Endothelial cell of umbilical vein (primary cell): ENCODE results near the gene SLC46A3. TPM values are rescaled to one million over a fixed set of nuclear protein-coding genes. Genes with fewer than 3 reads are reported as not detected.

ENCODE experiments used
- BruUV-seq: library from RNA; stranded (reverse); fragments of 400-500 nt; replicated peaks from 2 replicates; lab custom pipeline; 2021; lab: Mats Ljungman, UMichigan
- CTCF ChIA-PET: fragments of 300-600, 350-600 bp; sonication (Branson Sonifier 250); formaldehyde crosslinking; loops from one replicate; lab custom pipeline; 2021; ENCODE audit warnings: antibody characterized with exemption, inconsistent platforms; lab: Charles Lee
- POLR2A ChIA-PET: fragments of 300-600, 350-600 bp; sonication (Branson Sonifier 250); formaldehyde crosslinking; loops from one replicate; lab custom pipeline; 2021; ENCODE audit warnings: antibody characterized with exemption, inconsistent platforms; lab: Charles Lee
- DNase-seq: peaks from one replicate; pipeline ENCODE4 v3.0.0-alpha.2; 2011; ENCODE audit warnings: low read depth, low spot score
- FAIRE-seq: peaks from 2 replicates; lab custom pipeline; 2011; peaks lifted over from hg19 to GRCh38; lab: Jason Lieb, UNC
- H2AFZ ChIP-seq: 2 replicates; pipeline ENCODE4 v1.6.0; 2012; ENCODE audit warnings: low read depth, low read length, control low read depth, inconsistent platforms
- H3K27ac ChIP-seq: 2 replicates; pipeline ENCODE4 v1.5.1; 2011; ENCODE audit warnings: low read depth, mild to moderate bottlenecking, control low read depth, low read length, moderate library complexity; ENCODE audit not compliant: insufficient read depth
- H3K27me3 ChIP-seq, 2 experiments: 2 replicates each; pipeline versions ENCODE4 v1.6.0 to v1.6.1; 2011; ENCODE audit warnings: low read length in 2 of 2, mixed read lengths in 1 of 2; ENCODE audit not compliant: control insufficient read depth in 2 of 2, insufficient read depth in 2 of 2
- H3K36me3 ChIP-seq, 2 experiments: 2 replicates in 1 of 2; 3 replicates in 1 of 2; pipeline ENCODE4 v1.5.1; 2011; ENCODE audit warnings: low read length in 2 of 2, mild to moderate bottlenecking in 1 of 2, moderate library complexity in 1 of 2; ENCODE audit not compliant: control insufficient read depth in 2 of 2, insufficient read depth in 2 of 2; ENCODE audit errors: extremely low read depth in 1 of 2
- H3K4me1 ChIP-seq: 3 replicates; pipeline ENCODE4 v1.5.1; 2011; ENCODE audit warnings: mild to moderate bottlenecking, low read length; ENCODE audit not compliant: control insufficient read depth, insufficient read depth; ENCODE audit errors: extremely low read depth
- H3K4me2 ChIP-seq: 2 replicates; pipeline ENCODE4 v1.6.1; 2011; ENCODE audit warnings: low read length, control low read depth, mixed read lengths; ENCODE audit not compliant: insufficient read depth
- H3K4me3 ChIP-seq, 3 experiments: fragments of 200-600 bp in 1 of 3; sonication (generic), shearing (Covaris generic) in 1 of 3; replicated peaks in 1 of 3; 2 replicates each; pipeline ENCODE4 v1.5.1; 2011 to 2016; ENCODE audit warnings: control low read depth in 3 of 3, low read length in 3 of 3, mild to moderate bottlenecking in 2 of 3, inconsistent platforms in 1 of 3, low read depth in 1 of 3, moderate library complexity in 1 of 3; ENCODE audit not compliant: insufficient read depth in 1 of 3
- H3K79me2 ChIP-seq: 2 replicates; pipeline ENCODE4 v1.6.0; 2012; ENCODE audit warnings: low read length, inconsistent platforms; ENCODE audit not compliant: control insufficient read depth, insufficient read depth
- H3K9ac ChIP-seq: replicated peaks from 2 replicates; pipeline ENCODE3; 2011; ENCODE audit warnings: low read length, control low read depth; ENCODE audit not compliant: insufficient read depth; ENCODE audit errors: extremely low read depth
- H3K9me1 ChIP-seq: replicated peaks from 3 replicates; pipeline ENCODE4 v1.6.0; 2011; ENCODE audit warnings: mild to moderate bottlenecking, low read length; ENCODE audit not compliant: control insufficient read depth, insufficient read depth; ENCODE audit errors: extremely low read depth
- H3K9me3 ChIP-seq: replicated peaks from 2 replicates; pipeline ENCODE4 v1.5.1; 2012; ENCODE audit warnings: low read length, inconsistent platforms; ENCODE audit not compliant: control insufficient read depth, insufficient read depth
- H4K20me1 ChIP-seq: replicated peaks from 2 replicates; pipeline ENCODE3; 2011; ENCODE audit warnings: mild to moderate bottlenecking, low read length; ENCODE audit not compliant: control insufficient read depth, insufficient read depth; ENCODE audit errors: extremely low read depth
- EZH2 ChIP-seq: IDR thresholded peaks from 2 replicates; pipeline ENCODE4 v1.6.1; 2012; ENCODE audit warnings: borderline replicate concordance, low read depth, mild to moderate bottlenecking, moderate library complexity, low read length, inconsistent platforms; ENCODE audit not compliant: severe bottlenecking
- FOS ChIP-seq: IDR thresholded peaks from 2 replicates; pipeline ENCODE4 v1.6.1; 2011; ENCODE audit warnings: mild to moderate bottlenecking, low read length, moderate library complexity, borderline replicate concordance; ENCODE audit not compliant: insufficient read depth
- GATA2 ChIP-seq: IDR thresholded peaks from 2 replicates; pipeline ENCODE4 v1.7.0; 2011; ENCODE audit warnings: low read depth, mild to moderate bottlenecking, moderate library complexity, mixed read lengths, low read length; ENCODE audit not compliant: insufficient read length, insufficient read depth
- MYC ChIP-seq: IDR thresholded peaks from one replicate; pipeline ENCODE4 v1.6.1; 2011; ENCODE audit warnings: mild to moderate bottlenecking, low read depth, low read length
- POLR2A ChIP-seq: IDR thresholded peaks from 2 replicates; pipeline ENCODE4 v1.6.1; 2012; ENCODE audit warnings: low read depth, mild to moderate bottlenecking, control low read depth, low read length
- POLR2AphosphoS5 ChIP-seq: IDR thresholded peaks from 2 replicates; pipeline ENCODE4 v1.6.1; 2012; ENCODE audit warnings: low read depth, mild to moderate bottlenecking, control low read depth, low read length, moderate library complexity; ENCODE audit not compliant: insufficient read depth
- dilution Hi-C: fragments of 300-500 bp; cut with MboI; formaldehyde crosslinking; loops from one replicate; pipeline ENCODE4 v1.15.0; 2019; ENCODE audit warnings: low sequenced_read_pairs; ENCODE audit not compliant: extremely low pct_ligation_motif_present
- intact Hi-C: fragments of 100-400 bp; cut with micrococcal nuclease; formaldehyde crosslinking; loops from one replicate; pipeline ENCODE4 v1.10.0; 2022
- polyA plus RNA-seq, 4 experiments: library from polyadenylated mRNA; depleted of rRNA in 3 of 4; stranded (reverse) in 3 of 4; unstranded in 1 of 4; fragments of >200 nt; gene quantifications; 2 replicates each; pipeline versions ENCODE4 v1.2.1 to v1.2.3, GENCODE V29; 2011 to 2012; ENCODE audit warnings: missing spikeins in 1 of 4
- total RNA-seq: library from RNA; stranded (reverse); gene quantifications from 2 replicates; pipeline ENCODE4 v1.2.3, GENCODE V29; 2021
- TF ChIP-seq, protein P1 (sequence below): IDR thresholded peaks from 2 replicates; pipeline ENCODE4 v1.6.1; 2011; ENCODE audit not compliant: insufficient read depth, insufficient read length
- TF ChIP-seq, protein P2 (sequence below), 2 donors: IDR thresholded peaks; 1 replicate in 1 of 2; 2 replicates in 1 of 2; pipeline ENCODE4 v1.5.1; 2011; ENCODE audit warnings: low read length in 2 of 2, mild to moderate bottlenecking in 2 of 2, moderate library complexity in 2 of 2, control low read depth in 1 of 2, inconsistent platforms in 1 of 2, low read depth in 1 of 2; ENCODE audit not compliant: insufficient read depth in 1 of 2; ENCODE audit errors: extremely low read depth in 1 of 2

The SLC46A3 gene
- total and polyA plus RNA-seq, 2 donors (not counting 3 experiments of a cell fraction or from before 2014, with no cell fraction given) = 2.0 to 2.1 TPM

DNA sequence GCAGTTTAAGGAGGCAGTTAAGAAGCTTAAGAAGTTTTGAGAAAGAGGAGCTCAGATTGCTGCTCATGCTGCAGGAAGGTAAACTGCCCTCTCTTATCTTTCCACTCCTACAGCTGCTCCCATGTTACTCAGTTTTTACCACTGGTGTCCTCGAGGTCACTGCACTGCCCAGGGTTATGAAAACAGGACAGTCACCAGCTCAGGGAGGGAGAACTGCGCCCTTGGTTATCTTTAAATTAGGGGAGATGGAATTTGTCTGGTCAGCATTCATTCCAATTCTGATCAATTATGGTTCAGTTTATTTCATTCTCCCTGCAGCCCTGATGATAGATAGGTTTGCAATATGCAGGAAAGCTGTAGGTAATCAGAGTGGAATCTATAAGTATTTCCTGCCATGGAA, 10.8 kb upstream of the SLC46A3 start:
- Histone ChIP-seq H4K20me1 (no peaks in the 10 kb centered on the region), H3K9me3 (no peaks in the 10 kb centered on the region), H3K9ac (no peak overlapping the region), H3K4me2 (no peak overlapping the region), H3K4me3 (no peak overlapping the region), H3K9me1 (no peaks in the 10 kb centered on the region), H3K4me1 (no peaks in the 10 kb centered on the region), H3K27ac (no peak overlapping the region), H3K27me3 (peaks cover 5 to 11% of the 10 kb centered on the region in 2 experiments), H2AFZ (no peak overlapping the region), H3K36me3 (no peaks in the 10 kb centered on the region), H3K79me2 (no peaks in the 10 kb centered on the region)
- no TSS peak for BruUV-seq
- dilution Hi-C loops (no loop called here), intact Hi-C loops (no loop called here)
- no peak for FAIRE-seq
- POLR2A ChIA-PET = no interaction called here
- TF ChIP-seq POLR2A (no peak), POLR2AphosphoS5 (no peak), GATA2 (no peak), MYC (no peak), EZH2 (no peak), FOS (no peak)
- TF ChIP-seq, protein P1, sequence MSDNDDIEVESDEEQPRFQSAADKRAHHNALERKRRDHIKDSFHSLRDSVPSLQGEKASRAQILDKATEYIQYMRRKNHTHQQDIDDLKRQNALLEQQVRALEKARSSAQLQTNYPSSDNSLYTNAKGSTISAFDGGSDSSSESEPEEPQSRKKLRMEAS = no peak
- TF ChIP-seq, protein P2, sequence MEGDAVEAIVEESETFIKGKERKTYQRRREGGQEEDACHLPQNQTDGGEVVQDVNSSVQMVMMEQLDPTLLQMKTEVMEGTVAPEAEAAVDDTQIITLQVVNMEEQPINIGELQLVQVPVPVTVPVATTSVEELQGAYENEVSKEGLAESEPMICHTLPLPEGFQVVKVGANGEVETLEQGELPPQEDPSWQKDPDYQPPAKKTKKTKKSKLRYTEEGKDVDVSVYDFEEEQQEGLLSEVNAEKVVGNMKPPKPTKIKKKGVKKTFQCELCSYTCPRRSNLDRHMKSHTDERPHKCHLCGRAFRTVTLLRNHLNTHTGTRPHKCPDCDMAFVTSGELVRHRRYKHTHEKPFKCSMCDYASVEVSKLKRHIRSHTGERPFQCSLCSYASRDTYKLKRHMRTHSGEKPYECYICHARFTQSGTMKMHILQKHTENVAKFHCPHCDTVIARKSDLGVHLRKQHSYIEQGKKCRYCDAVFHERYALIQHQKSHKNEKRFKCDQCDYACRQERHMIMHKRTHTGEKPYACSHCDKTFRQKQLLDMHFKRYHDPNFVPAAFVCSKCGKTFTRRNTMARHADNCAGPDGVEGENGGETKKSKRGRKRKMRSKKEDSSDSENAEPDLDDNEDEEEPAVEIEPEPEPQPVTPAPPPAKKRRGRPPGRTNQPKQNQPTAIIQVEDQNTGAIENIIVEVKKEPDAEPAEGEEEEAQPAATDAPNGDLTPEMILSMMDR (IDR thresholded peaks at IDR 0.05; ENCODE audit: extremely low read depth in 1 of 2, insufficient read depth in 1 of 2, low read depth in 1 of 2, low read length in 2 of 2) = no peak
- no peak for DNase-seq
- CTCF ChIA-PET = interaction anchor here (1.3 kb wide), 1 partner anchor 50 kb away, joined by 4 read pairs; no protein-coding TSS in a partner anchor
